Measurements from ENCODE around the gene RINL. TPM values are rescaled to one million over a fixed set of nuclear protein-coding genes. Genes with fewer than 3 reads are reported as not detected.

Gene RINL
- total and polyA plus RNA-seq, 5 donors = 3.1 to 7.2 (median 3.8) TPM

- H3K27me3 ChIP-seq (ENCODE audit: control insufficient read depth, insufficient read depth) = no peaks in the 10 kb centered on the region
- H3K9me3 ChIP-seq (ENCODE audit: control insufficient read depth, low read length) = no peaks in the 10 kb centered on the region
- DNase-seq (peak in 2 of 3 donors; percentile 20 to 57), ATAC-seq (no peak)
- H3K27ac ChIP-seq (ENCODE audit: low read length) = no peak overlapping the region
- intact Hi-C loops (cut with DNase I) = loop anchor here in 2 of 4 donors (10.0 kb wide), 1 partner anchor 195 kb away; the partner anchor contains the start of gene ACTN4 (in 2 of the 2)
- H3K4me1 ChIP-seq (ENCODE audit: control insufficient read depth, insufficient read depth, low read length) = no peaks in the 10 kb centered on the region
- no peak overlapping the region for H3K4me3 ChIP-seq (ENCODE audit: low read length)
- WGBS = 83% methylated on average over 28 of the region's 28 CpGs
Measured at GRCh38 chr19:38839816-38840582, 38.1 kb downstream of the RINL start.

- intact Hi-C loops (cut with DNase I) = loop anchor here in 2 of 4 donors (10.0 kb wide), 1 partner anchor 194 kb away; the partner anchor contains the start of gene ACTN4 (in 2 of the 2)
- Histone ChIP-seq H3K27ac (ENCODE audit: low read length) (no peak overlapping the region), H3K27me3 (ENCODE audit: control insufficient read depth, insufficient read depth) (no peaks in the 10 kb centered on the region), H3K9me3 (ENCODE audit: control insufficient read depth, low read length) (no peaks in the 10 kb centered on the region), H3K4me3 (ENCODE audit: low read length) (no peak overlapping the region), H3K4me1 (ENCODE audit: control insufficient read depth, insufficient read depth, low read length) (no peaks in the 10 kb centered on the region)
- DNase-seq = peak in 2 of 3 donors; percentile 8 to 13
- 83% methylated on average over 12 of the region's 12 CpGs for WGBS
- ATAC-seq = no peak
Measured at GRCh38 chr19:38838986-38839761, 38.9 kb downstream of the RINL start.

- ATAC-seq (no peak), DNase-seq (peak in 2 of 3 donors; percentile 2 to 33)
- 81% methylated on average over 19 of the region's 19 CpGs for WGBS
- no peaks in the 10 kb centered on the region for H3K9me3 ChIP-seq (ENCODE audit: control insufficient read depth, low read length)
- no peaks in the 10 kb centered on the region for H3K27me3 ChIP-seq (ENCODE audit: control insufficient read depth, insufficient read depth)
- no peaks in the 10 kb centered on the region for H3K4me1 ChIP-seq (ENCODE audit: control insufficient read depth, insufficient read depth, low read length)
- H3K27ac ChIP-seq (ENCODE audit: low read length) = peak overlapping the region; percentile 15
- H3K4me3 ChIP-seq (ENCODE audit: low read length) = no peak overlapping the region
- intact Hi-C loops (cut with DNase I) = loop anchor here in 2 of 4 donors (10.0 kb wide), 1 partner anchor 194 kb away; the partner anchor contains the start of gene ACTN4 (in 2 of the 2)
Measured at GRCh38 chr19:38838208-38838985, 39.7 kb downstream of the RINL start.

- Histone ChIP-seq H3K27me3 (ENCODE audit: control insufficient read depth, insufficient read depth) (no peaks in the 10 kb centered on the region), H3K27ac (ENCODE audit: low read length) (peak overlapping the region; percentile 15), H3K9me3 (ENCODE audit: control insufficient read depth, low read length) (no peaks in the 10 kb centered on the region), H3K4me1 (ENCODE audit: control insufficient read depth, insufficient read depth, low read length) (no peaks in the 10 kb centered on the region), H3K4me3 (ENCODE audit: low read length) (no peak overlapping the region)
- peak in 1 of 3 donors; percentile 0 for DNase-seq
- ATAC-seq = no peak
- 87% methylated on average over 7 of the region's 7 CpGs for WGBS
- intact Hi-C loops (cut with DNase I) = loop anchor here in 2 of 4 donors (10.0 kb wide), 1 partner anchor 193 kb away; the partner anchor contains the start of gene ACTN4 (in 2 of the 2)
Measured at GRCh38 chr19:38837656-38838121, 40.4 kb downstream of the RINL start.

- intact Hi-C loops (cut with DNase I) = loop anchor here in 2 of 4 donors (10.0 kb wide), 1 partner anchor 192 kb away; the partner anchor contains the start of gene ACTN4 (in 2 of the 2)
- Histone ChIP-seq H3K9me3 (ENCODE audit: control insufficient read depth, low read length) (no peaks in the 10 kb centered on the region), H3K4me1 (ENCODE audit: control insufficient read depth, insufficient read depth, low read length) (peaks cover 4% of the 10 kb centered on the region), H3K4me3 (ENCODE audit: low read length) (no peak overlapping the region), H3K27me3 (ENCODE audit: control insufficient read depth, insufficient read depth) (no peaks in the 10 kb centered on the region), H3K27ac (ENCODE audit: low read length) (peak overlapping the region; percentile 11)
- 80% methylated on average over 6 of the region's 6 CpGs for WGBS
- peak in 2 of 3 donors; percentile 22 to 38 for DNase-seq
- no peak for ATAC-seq
Measured at GRCh38 chr19:38836983-38837626, 41.0 kb downstream of the RINL start.

GRCh38 chr19:38836159-38836982 is 41.7 kb downstream of the RINL start:
- no peaks in the 10 kb centered on the region for H3K27me3 ChIP-seq (ENCODE audit: control insufficient read depth, insufficient read depth)
- WGBS = 73% methylated on average over 8 of the region's 8 CpGs
- intact Hi-C loops (cut with DNase I) = loop anchor here in 2 of 4 donors (10.0 kb wide), 1 partner anchor 192 kb away; the partner anchor contains the start of gene ACTN4 (in 2 of the 2)
- H3K27ac ChIP-seq (ENCODE audit: low read length) = no peak overlapping the region
- H3K4me1 ChIP-seq (ENCODE audit: control insufficient read depth, insufficient read depth, low read length) = peaks cover 4% of the 10 kb centered on the region
- DNase-seq (peak in 2 of 3 donors; percentile 1 to 13), ATAC-seq (no peak)
- no peaks in the 10 kb centered on the region for H3K9me3 ChIP-seq (ENCODE audit: control insufficient read depth, low read length)
- H3K4me3 ChIP-seq (ENCODE audit: low read length) = no peak overlapping the region

- Histone ChIP-seq H3K9me3 (ENCODE audit: control insufficient read depth, low read length) (no peaks in the 10 kb centered on the region), H3K27me3 (ENCODE audit: control insufficient read depth, insufficient read depth) (no peaks in the 10 kb centered on the region), H3K27ac (ENCODE audit: low read length) (no peak overlapping the region), H3K4me3 (ENCODE audit: low read length) (no peak overlapping the region), H3K4me1 (ENCODE audit: control insufficient read depth, insufficient read depth, low read length) (peaks cover 4% of the 10 kb centered on the region)
- DNase-seq (peak in 1 of 3 donors; percentile 27), ATAC-seq (no peak)
- intact Hi-C loops (cut with DNase I) = loop anchor here in 2 of 4 donors (10.0 kb wide), 1 partner anchor 190 kb away; the partner anchor contains the start of gene ACTN4 (in 2 of the 2)
- 95% methylated on average over 6 of the region's 6 CpGs for WGBS
Measured at GRCh38 chr19:38834590-38834989, 43.5 kb downstream of the RINL start.

GRCh38 chr19:38834104-38834490 is 44.0 kb downstream of the RINL start:
- DNase-seq (peak in 1 of 3 donors; percentile 9), ATAC-seq (no peak)
- Histone ChIP-seq H3K4me1 (ENCODE audit: control insufficient read depth, insufficient read depth, low read length) (peaks cover 4% of the 10 kb centered on the region), H3K4me3 (ENCODE audit: low read length) (no peak overlapping the region), H3K27me3 (ENCODE audit: control insufficient read depth, insufficient read depth) (no peaks in the 10 kb centered on the region), H3K9me3 (ENCODE audit: control insufficient read depth, low read length) (no peaks in the 10 kb centered on the region), H3K27ac (ENCODE audit: low read length) (no peak overlapping the region)
- intact Hi-C loops (cut with DNase I) = loop anchor here in 2 of 4 donors (10.0 kb wide), 1 partner anchor 189 kb away; the partner anchor contains the start of gene ACTN4 (in 2 of the 2)
- 90% methylated on average over 4 of the region's 4 CpGs for WGBS

GRCh38 chr19:38833092-38833425 is 45.0 kb downstream of the RINL start:
- peaks cover 4% of the 10 kb centered on the region for H3K4me1 ChIP-seq (ENCODE audit: control insufficient read depth, insufficient read depth, low read length)
- no peak for ATAC-seq
- no peak overlapping the region for H3K4me3 ChIP-seq (ENCODE audit: low read length)
- H3K27ac ChIP-seq (ENCODE audit: low read length) = no peak overlapping the region
- no peaks in the 10 kb centered on the region for H3K27me3 ChIP-seq (ENCODE audit: control insufficient read depth, insufficient read depth)
- 93% methylated on average over 7 of the region's 7 CpGs for WGBS
- intact Hi-C loops (cut with DNase I) = loop anchor here in 3 of 4 donors (2.0 to 10.0 kb wide), 2 partner anchors 16 to 188 kb away; partner anchors contain the start of genes ACTN4 (in 2 of the 3) and HNRNPL (in 1 of the 3)
- DNase-seq = no peak
- H3K9me3 ChIP-seq (ENCODE audit: control insufficient read depth, low read length) = no peaks in the 10 kb centered on the region
